WTC11 (cell line): ENCODE data around the gene NLGN1. TPM values are rescaled to one million over a fixed set of nuclear protein-coding genes. Genes with fewer than 3 reads are reported as not detected.

Experiments
- ATAC-seq: fragments of 200-7000 bp; cut with Tn5 transposase; 2 replicates; pipeline ENCODE4 v1.10.0; 2021; ENCODE audit warnings: mild to moderate bottlenecking, moderate library complexity
- CTCF ChIA-PET: fragments of 300-600 bp; sonication (Branson Sonifier 250); formaldehyde crosslinking; loops from one replicate; lab custom pipeline; 2021; ENCODE audit warnings: antibody characterized with exemption; lab: Charles Lee
- POLR2A ChIA-PET: fragments of 350-600 bp; sonication (Branson Sonifier 250); formaldehyde crosslinking; loops from one replicate; lab custom pipeline; 2021; ENCODE audit warnings: antibody characterized with exemption; lab: Charles Lee
- DNase-seq: peaks from one replicate; pipeline ENCODE4 v3.0.0; 2021; ENCODE audit warnings: low spot score
- H3K27ac Mint-ChIP-seq: 2 replicates; pipeline ENCODE4 v1.8.0; 2021; ENCODE audit warnings: mixed read lengths
- H3K27me3 Mint-ChIP-seq: 2 replicates; pipeline ENCODE4 v1.8.0; 2021; ENCODE audit warnings: low read depth, mild to moderate bottlenecking, moderate library complexity, mixed read lengths
- H3K36me3 Mint-ChIP-seq: 2 replicates; pipeline ENCODE4 v1.8.0; 2021; ENCODE audit warnings: mixed read lengths
- H3K4me1 Mint-ChIP-seq: 2 replicates; pipeline ENCODE4 v1.8.0; 2022; ENCODE audit warnings: mixed read lengths
- H3K4me3 Mint-ChIP-seq: 2 replicates; pipeline ENCODE4 v1.8.0; 2021; ENCODE audit warnings: mild to moderate bottlenecking, moderate library complexity, mixed read lengths
- H3K9me3 Mint-ChIP-seq: 2 replicates; pipeline ENCODE4 v1.8.0; 2021; ENCODE audit warnings: mixed read lengths
- CBFB ChIP-seq: sonication (generic); formaldehyde crosslinking; IDR thresholded peaks from 2 replicates; pipeline ENCODE4 v1.8.1; 2022; ENCODE audit warnings: mild to moderate bottlenecking, low read depth, missing genetic modification reagents
- ESRRA ChIP-seq: sonication (generic); formaldehyde crosslinking; IDR thresholded peaks from 2 replicates; pipeline ENCODE4 v1.8.1; 2022; ENCODE audit warnings: mild to moderate bottlenecking, missing genetic modification reagents, borderline replicate concordance
- GTF2I ChIP-seq: fragments of 250-450 bp; sonication (Bioruptor Pico); conservative IDR thresholded peaks from 2 replicates; pipeline ENCODE4 v1.4.0; 2021; ENCODE audit warnings: mild to moderate bottlenecking
- JUN ChIP-seq: sonication (generic); formaldehyde crosslinking; IDR thresholded peaks from 2 replicates; pipeline ENCODE4 v1.8.0; 2023; ENCODE audit warnings: mild to moderate bottlenecking, missing genetic modification reagents
- NFYB ChIP-seq: sonication (generic); formaldehyde crosslinking; conservative IDR thresholded peaks from 2 replicates; pipeline ENCODE4 v1.8.0; 2022; ENCODE audit warnings: low read depth, missing genetic modification reagents
- NR2C2 ChIP-seq: sonication (generic); formaldehyde crosslinking; IDR thresholded peaks from 2 replicates; pipeline ENCODE4 v1.8.0; 2022; ENCODE audit warnings: mild to moderate bottlenecking, missing genetic modification reagents
- SOX15 ChIP-seq: fragments of 250-450 bp; sonication (Bioruptor Pico); IDR thresholded peaks from 2 replicates; pipeline ENCODE4 v1.9.0; 2021; ENCODE audit warnings: mild to moderate bottlenecking
- ZNF138 ChIP-seq: sonication (generic); formaldehyde crosslinking; conservative IDR thresholded peaks from 2 replicates; pipeline ENCODE4 v1.8.1; 2022; ENCODE audit warnings: mild to moderate bottlenecking, moderate library complexity, missing genetic modification reagents
- ZNF532 ChIP-seq: fragments of 250-450 bp; sonication (Bioruptor Pico); IDR thresholded peaks from 2 replicates; pipeline ENCODE4 v1.9.0; 2021; ENCODE audit warnings: mild to moderate bottlenecking, borderline replicate concordance
- ZNF671 ChIP-seq: fragments of 250-450 bp; sonication (Bioruptor Pico); IDR thresholded peaks from 2 replicates; pipeline ENCODE4 v1.8.0; 2021; ENCODE audit warnings: mild to moderate bottlenecking
- total RNA-seq: library from RNA; stranded (reverse); gene quantifications from 3 replicates; pipeline ENCODE4 v1.2.3, GENCODE V29; 2021
- TF ChIP-seq, protein P1 (sequence below): sonication (generic); formaldehyde crosslinking; IDR thresholded peaks from 2 replicates; pipeline ENCODE4 v1.8.0; 2022; ENCODE audit warnings: mild to moderate bottlenecking, missing genetic modification reagents
- TF ChIP-seq, protein P2 (sequence below): sonication (generic); formaldehyde crosslinking; conservative IDR thresholded peaks from 2 replicates; pipeline ENCODE4 v1.8.1; 2023; ENCODE audit warnings: mild to moderate bottlenecking, low read depth, missing genetic modification reagents, moderate library complexity
- TF ChIP-seq, protein P3 (sequence below): sonication (generic); formaldehyde crosslinking; IDR thresholded peaks from 2 replicates; pipeline ENCODE4 v1.8.1; 2022; ENCODE audit warnings: low read depth, mild to moderate bottlenecking, moderate library complexity, missing genetic modification reagents, borderline replicate concordance
- TF ChIP-seq, protein P4 (sequence below): fragments of 250-450 bp; sonication (Bioruptor Pico); conservative IDR thresholded peaks from 2 replicates; pipeline ENCODE4 v1.9.0; 2021; ENCODE audit warnings: mild to moderate bottlenecking

NLGN1 gene
- total RNA-seq, 1 experiment from 2014 or later: 12.4 TPM

DNA sequence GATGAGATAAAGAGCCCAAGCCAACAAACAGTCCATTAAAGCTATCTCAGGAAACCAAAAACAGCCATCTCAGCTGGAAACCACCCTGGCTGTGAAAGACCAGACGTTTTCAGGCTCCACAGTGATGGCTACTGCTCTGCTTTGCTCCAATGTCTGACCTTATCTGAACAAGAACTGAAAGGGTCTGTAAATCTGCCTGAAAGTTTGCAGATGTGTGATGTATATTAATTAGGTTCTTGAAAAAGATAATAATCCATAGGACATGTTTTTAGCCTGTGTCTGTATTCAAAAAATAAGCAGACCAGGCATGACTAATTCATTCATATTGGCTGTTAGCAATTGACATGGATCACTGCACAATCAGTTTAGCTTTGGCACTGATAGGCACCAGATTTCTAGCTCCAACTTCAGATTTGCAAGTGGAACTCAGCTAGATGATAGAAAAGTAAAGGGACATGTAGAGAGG is 850.2 kb downstream of the NLGN1 start:
- POLR2A ChIA-PET: no interaction called here
- Mint-ChIP-seq H3K4me1 (peaks cover 17% of the 10 kb centered on the region), H3K4me3 (no peak overlapping the region), H3K27me3 (no peaks in the 10 kb centered on the region), H3K27ac (no peak overlapping the region), H3K36me3 (no peaks in the 10 kb centered on the region), H3K9me3 (peaks cover 8% of the 10 kb centered on the region; the same call in 1 of the 2 replicates)
- TF ChIP-seq SOX15 (CRISPR knock-in tag) (no peak), JUN (CRISPR knock-in tag) (no peak), CBFB (CRISPR knock-in tag) (no peak), ZNF671 (CRISPR knock-in tag) (no peak), ESRRA (CRISPR knock-in tag) (no peak), GTF2I (CRISPR knock-in tag) (no peak), NFYB (no peak), ZNF532 (CRISPR knock-in tag) (no peak), NR2C2 (CRISPR knock-in tag) (no peak), ZNF138 (CRISPR knock-in tag) (no peak)
- TF ChIP-seq, protein P1, sequence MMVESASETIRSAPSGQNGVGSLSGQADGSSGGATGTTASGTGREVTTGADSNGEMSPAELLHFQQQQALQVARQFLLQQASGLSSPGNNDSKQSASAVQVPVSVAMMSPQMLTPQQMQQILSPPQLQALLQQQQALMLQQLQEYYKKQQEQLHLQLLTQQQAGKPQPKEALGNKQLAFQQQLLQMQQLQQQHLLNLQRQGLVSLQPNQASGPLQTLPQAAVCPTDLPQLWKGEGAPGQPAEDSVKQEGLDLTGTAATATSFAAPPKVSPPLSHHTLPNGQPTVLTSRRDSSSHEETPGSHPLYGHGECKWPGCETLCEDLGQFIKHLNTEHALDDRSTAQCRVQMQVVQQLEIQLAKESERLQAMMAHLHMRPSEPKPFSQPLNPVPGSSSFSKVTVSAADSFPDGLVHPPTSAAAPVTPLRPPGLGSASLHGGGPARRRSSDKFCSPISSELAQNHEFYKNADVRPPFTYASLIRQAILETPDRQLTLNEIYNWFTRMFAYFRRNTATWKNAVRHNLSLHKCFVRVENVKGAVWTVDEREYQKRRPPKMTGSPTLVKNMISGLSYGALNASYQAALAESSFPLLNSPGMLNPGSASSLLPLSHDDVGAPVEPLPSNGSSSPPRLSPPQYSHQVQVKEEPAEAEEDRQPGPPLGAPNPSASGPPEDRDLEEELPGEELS: no peak
- TF ChIP-seq, protein P2, sequence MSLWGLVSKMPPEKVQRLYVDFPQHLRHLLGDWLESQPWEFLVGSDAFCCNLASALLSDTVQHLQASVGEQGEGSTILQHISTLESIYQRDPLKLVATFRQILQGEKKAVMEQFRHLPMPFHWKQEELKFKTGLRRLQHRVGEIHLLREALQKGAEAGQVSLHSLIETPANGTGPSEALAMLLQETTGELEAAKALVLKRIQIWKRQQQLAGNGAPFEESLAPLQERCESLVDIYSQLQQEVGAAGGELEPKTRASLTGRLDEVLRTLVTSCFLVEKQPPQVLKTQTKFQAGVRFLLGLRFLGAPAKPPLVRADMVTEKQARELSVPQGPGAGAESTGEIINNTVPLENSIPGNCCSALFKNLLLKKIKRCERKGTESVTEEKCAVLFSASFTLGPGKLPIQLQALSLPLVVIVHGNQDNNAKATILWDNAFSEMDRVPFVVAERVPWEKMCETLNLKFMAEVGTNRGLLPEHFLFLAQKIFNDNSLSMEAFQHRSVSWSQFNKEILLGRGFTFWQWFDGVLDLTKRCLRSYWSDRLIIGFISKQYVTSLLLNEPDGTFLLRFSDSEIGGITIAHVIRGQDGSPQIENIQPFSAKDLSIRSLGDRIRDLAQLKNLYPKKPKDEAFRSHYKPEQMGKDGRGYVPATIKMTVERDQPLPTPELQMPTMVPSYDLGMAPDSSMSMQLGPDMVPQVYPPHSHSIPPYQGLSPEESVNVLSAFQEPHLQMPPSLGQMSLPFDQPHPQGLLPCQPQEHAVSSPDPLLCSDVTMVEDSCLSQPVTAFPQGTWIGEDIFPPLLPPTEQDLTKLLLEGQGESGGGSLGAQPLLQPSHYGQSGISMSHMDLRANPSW (CRISPR knock-in tag): no peak
- TF ChIP-seq, protein P3, sequence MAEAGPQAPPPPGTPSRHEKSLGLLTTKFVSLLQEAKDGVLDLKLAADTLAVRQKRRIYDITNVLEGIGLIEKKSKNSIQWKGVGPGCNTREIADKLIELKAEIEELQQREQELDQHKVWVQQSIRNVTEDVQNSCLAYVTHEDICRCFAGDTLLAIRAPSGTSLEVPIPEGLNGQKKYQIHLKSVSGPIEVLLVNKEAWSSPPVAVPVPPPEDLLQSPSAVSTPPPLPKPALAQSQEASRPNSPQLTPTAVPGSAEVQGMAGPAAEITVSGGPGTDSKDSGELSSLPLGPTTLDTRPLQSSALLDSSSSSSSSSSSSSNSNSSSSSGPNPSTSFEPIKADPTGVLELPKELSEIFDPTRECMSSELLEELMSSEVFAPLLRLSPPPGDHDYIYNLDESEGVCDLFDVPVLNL (CRISPR knock-in tag): no peak
- TF ChIP-seq, protein P4, sequence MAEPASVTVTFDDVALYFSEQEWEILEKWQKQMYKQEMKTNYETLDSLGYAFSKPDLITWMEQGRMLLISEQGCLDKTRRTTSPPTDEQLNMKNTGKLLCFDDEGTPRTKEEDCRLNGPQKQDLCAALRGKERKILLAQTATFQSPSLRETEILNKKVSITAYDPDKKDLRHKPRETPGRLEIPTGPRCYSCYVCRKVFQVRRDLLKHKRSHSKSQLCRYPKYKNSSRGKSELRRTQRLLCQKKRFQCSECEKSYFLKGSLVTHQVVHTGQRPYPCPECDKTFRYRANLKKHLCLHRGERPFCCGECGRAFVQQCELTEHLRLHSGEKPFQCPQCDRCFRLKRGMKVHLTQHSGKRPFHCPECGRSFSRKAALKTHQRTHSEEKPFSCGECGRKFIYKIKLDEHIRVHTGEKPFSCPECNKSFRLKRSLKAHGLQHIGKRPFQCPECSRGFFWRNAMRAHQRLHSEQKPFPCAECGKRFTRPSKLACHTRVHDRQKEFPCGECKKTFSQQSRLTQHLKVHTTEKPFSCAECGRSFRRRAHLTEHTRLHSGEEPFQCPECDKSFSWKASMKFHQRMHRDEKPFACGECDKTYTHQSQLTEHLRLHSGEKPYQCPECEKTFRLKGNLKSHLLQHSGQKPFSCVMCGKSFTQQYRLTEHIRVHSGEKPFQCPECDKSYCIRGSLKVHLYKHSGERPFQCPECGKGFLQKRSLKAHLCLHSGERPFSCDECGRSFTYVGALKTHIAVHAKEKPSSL: no peak
- DNase-seq (no peak), ATAC-seq (no peak)
- CTCF ChIA-PET: no interaction called here
